ENCODE measurements around the gene CKM.

DNA sequence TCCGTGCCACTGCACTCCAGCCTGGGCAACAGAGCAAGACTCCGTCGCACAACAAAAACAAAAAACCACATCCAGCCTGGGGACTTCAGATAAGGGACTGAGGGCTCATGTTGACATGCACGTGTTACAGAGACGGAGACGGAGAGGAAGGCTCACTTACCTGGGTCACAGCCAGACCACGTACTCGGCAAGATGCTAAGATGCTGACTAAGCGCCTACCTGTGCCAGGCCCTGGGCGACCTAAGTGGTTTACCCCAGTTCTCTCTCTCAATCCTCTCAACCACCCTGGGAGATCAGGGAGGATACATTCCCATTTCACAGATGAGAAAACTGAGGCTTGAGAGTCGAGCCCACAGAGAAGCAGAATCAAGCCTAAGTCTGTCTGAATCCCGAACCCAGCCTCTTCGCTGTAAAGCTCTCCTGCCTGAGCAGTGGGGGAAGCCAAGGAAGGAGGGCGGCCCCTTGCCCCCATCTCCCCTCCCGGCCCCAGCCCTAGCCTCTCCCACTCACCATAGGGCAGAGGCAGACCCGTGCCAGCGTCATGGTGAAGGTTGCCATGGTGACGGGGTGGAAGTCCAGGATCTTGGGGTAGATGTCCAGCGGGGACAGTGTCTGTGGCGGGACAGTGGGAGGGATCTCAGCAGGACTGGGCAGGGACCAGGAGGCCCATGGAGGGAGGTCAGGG lies 34.2 kb upstream of the CKM start:
- TF ChIP-seq, protein P1, sequence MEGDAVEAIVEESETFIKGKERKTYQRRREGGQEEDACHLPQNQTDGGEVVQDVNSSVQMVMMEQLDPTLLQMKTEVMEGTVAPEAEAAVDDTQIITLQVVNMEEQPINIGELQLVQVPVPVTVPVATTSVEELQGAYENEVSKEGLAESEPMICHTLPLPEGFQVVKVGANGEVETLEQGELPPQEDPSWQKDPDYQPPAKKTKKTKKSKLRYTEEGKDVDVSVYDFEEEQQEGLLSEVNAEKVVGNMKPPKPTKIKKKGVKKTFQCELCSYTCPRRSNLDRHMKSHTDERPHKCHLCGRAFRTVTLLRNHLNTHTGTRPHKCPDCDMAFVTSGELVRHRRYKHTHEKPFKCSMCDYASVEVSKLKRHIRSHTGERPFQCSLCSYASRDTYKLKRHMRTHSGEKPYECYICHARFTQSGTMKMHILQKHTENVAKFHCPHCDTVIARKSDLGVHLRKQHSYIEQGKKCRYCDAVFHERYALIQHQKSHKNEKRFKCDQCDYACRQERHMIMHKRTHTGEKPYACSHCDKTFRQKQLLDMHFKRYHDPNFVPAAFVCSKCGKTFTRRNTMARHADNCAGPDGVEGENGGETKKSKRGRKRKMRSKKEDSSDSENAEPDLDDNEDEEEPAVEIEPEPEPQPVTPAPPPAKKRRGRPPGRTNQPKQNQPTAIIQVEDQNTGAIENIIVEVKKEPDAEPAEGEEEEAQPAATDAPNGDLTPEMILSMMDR (IDR thresholded peaks at IDR 0.05; ENCODE audit: low read depth, low read length): no peak
- TF ChIP-seq, protein P2, sequence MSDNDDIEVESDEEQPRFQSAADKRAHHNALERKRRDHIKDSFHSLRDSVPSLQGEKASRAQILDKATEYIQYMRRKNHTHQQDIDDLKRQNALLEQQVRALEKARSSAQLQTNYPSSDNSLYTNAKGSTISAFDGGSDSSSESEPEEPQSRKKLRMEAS (IDR thresholded peaks at IDR 0.05; ENCODE audit: low read depth, low read length): no peak
- TF ChIP-seq POLR2A (IDR thresholded peaks at IDR 0.05; ENCODE audit: extremely low read depth, insufficient read length): no peak
